Head of caudate nucleus (tissue), 42 donors: Measurements from ENCODE around the gene EIF4E.
"Not testable (repeated sequence)": the region's sequence is repeated elsewhere in the genome, so short reads cannot be mapped to it uniquely, and the experiment has no call there.

Experiments used
- DNase-seq, 42 donors: peaks; one replicate each; pipeline versions ENCODE4 v3.0.0 to v3.0.0-alpha.2; 2020 to 2021; ENCODE audit warnings: mixed read lengths in 7 of 42
- intact Hi-C: fragments of 100-400 bp; cut with DNase I; formaldehyde crosslinking; loops from one replicate; pipeline ENCODE4 v1.15.0; 2022

The EIF4E gene

GRCh38 chr4:98891478-98892337 lies 37.2 kb downstream of the EIF4E start:
- intact Hi-C loops: no loop called here
- no peak for DNase-seq

- no peak for DNase-seq
- intact Hi-C loops: no loop called here
Measured at GRCh38 chr4:98890702-98891455, 38.1 kb downstream of the EIF4E start.

- no peak for DNase-seq
- intact Hi-C loops: no loop called here
Measured at GRCh38 chr4:98887145-98887544, 41.8 kb downstream of the EIF4E start.

GRCh38 chr4:98886382-98886781 lies 42.6 kb downstream of the EIF4E start:
- intact Hi-C loops, DNase-seq: not testable (repeated sequence)

- DNase-seq, intact Hi-C loops: not testable (repeated sequence)
Measured at GRCh38 chr4:98880884-98881283, 48.0 kb downstream of the EIF4E start.

GRCh38 chr4:98879515-98879914 lies 49.4 kb downstream of the EIF4E start:
- intact Hi-C loops: no loop called here
- DNase-seq: no peak

- intact Hi-C loops: no loop called here
- DNase-seq: no peak
Measured at GRCh38 chr4:98873059-98873458, 55.9 kb downstream of the EIF4E start.

- intact Hi-C loops, DNase-seq: not testable (repeated sequence)
Measured at GRCh38 chr4:98872120-98872906, 56.6 kb downstream of the EIF4E start.

- intact Hi-C loops: no loop called here
- DNase-seq: no peak
Measured at GRCh38 chr4:98867648-98868047, 61.3 kb downstream of the EIF4E start.

- intact Hi-C loops: no loop called here
- DNase-seq: no peak
Measured at GRCh38 chr4:98865059-98865458, 63.9 kb downstream of the EIF4E start.

GRCh38 chr4:98864560-98864959 lies 64.4 kb downstream of the EIF4E start:
- peak in 12 of 42 donors; percentile 6 to 47 (median 20) for DNase-seq
- intact Hi-C loops: no loop called here

GRCh38 chr4:98862371-98862770 lies 66.6 kb downstream of the EIF4E start:
- DNase-seq: no peak
- intact Hi-C loops: no loop called here

GRCh38 chr4:98861100-98861884 lies 67.6 kb downstream of the EIF4E start:
- intact Hi-C loops: no loop called here
- no peak for DNase-seq

- no peak for DNase-seq
- intact Hi-C loops: no loop called here
Measured at GRCh38 chr4:98851806-98852205, 77.1 kb downstream of the EIF4E start.

- intact Hi-C loops: no loop called here
- no peak for DNase-seq
Measured at GRCh38 chr4:98850937-98851336, 78.0 kb downstream of the EIF4E start.

GRCh38 chr4:98848448-98848847 lies 80.5 kb downstream of the EIF4E start:
- no peak for DNase-seq
- intact Hi-C loops: no loop called here

GRCh38 chr4:98845960-98846359 lies 83.0 kb downstream of the EIF4E start:
- no peak for DNase-seq
- intact Hi-C loops: no loop called here

GRCh38 chr4:98842917-98843316 lies 86.0 kb downstream of the EIF4E start:
- DNase-seq, intact Hi-C loops: not testable (repeated sequence)
